ENCODE results near the gene CTNNA2.

DNA sequence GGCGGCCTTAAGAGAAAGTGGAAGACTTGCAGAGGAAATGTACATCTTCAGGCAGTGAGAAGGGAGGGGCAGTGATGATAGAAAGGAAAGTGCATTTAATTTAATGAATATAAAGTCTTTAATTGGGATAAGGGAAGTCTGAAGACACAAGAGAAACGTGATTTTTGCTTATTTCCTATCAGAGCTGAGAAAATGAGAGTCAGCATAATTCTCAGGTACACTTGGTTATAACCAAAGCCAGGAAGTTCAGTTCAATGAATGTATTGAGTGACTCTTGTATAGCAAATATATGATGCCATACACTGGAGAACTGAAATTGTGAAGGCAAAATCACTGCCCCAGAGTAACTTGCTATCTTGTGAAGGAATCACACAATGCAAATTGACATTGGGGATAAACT is 535.4 kb downstream of the CTNNA2 start:
- TF ChIP-seq POLR2A (IDR thresholded peaks at IDR 0.05; ENCODE audit: low read length): no peak
- no peak for TF ChIP-seq CHD2 (IDR thresholded peaks at IDR 0.05; ENCODE audit: low read length, partially characterized antibody)

Data from A549 (cell line).